HG03342 (cell line): ENCODE results near the gene PARD3B.
A peak's percentile ranks its signal among the peaks of the same experiment; 100 is the strongest.

Experiments
- ATAC-seq: cut with Tn5 transposase; IDR thresholded peaks from one replicate; pipeline ENCODE4 v1.9.1; 2021; ENCODE audit warnings: mild to moderate bottlenecking, moderate library complexity; ENCODE audit not compliant: unreplicated experiment

Gene PARD3B

DNA sequence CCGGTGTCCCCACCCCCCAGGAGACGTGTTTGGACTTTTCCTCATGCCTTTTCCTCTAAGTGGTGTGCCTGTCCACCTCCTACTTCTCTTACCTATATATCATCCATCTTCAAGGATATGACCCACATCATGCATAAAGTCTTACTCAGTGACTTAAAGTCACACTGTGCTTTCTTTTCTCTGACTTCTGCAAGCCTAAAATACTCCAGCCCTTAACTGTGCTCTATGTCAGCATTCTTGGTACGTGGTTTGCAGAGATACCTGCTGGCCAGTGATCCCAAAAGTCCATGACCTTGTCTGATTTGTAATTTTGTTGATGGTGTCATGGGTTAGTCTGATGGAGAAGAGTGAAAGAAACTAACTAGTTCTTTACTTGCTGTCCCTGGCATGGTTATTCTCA lies 743.4 kb downstream of the PARD3B start:
- no peak for ATAC-seq

- no peak for ATAC-seq
These were observed 745.0 kb downstream of the PARD3B start for GRCh38 chr2:205290299-205290698.

DNA sequence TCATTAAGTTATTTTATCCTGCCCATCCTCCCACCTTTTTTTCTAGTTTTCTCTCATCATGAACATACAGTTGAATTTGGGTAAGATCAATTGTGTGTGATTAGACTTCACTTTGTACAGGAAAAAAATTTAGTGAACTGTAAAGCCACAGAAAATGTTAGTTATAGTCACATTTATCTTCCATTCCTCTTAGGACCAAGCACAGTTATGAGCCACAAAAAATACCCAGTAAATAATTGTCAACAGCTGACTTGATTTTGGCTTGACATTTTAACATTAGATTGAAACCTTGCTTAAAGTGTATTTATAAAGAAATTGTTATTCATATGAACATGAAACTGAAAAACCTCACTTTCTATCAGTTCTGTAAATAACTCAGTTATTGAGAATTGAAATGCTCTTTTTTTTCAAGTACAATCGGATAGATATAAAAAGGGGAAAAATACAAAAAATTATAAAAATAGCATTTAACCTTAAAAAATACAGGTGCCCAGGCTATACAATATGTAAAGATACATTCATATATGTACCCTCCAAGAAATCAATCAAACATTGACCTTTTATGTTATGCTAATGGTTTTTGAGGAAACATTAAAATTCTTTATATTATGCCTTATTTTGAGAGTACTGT lies 747.5 kb downstream of the PARD3B start:
- ATAC-seq, result no peak

DNA sequence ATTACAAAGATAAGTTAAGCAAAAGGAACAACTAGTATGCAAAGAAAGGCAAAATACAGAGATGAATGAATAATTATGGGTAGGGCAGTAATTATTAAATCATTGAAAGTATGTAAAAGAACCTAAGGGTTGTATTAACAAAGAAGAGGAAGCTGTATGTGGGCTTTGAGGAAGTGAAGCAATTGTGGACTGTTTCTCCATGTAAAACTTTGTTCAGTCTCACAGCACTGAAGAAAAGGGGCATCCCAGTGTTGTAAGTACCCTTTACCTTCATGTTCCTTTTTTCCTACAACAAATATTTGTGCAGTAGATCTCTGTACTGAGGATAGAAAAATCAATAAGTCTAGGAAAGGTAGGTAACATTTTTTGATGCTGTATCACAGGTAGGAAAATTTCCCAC lies 748.3 kb downstream of the PARD3B start:
- no peak for ATAC-seq

- ATAC-seq, result no peak
These were observed 751.7 kb downstream of the PARD3B start for GRCh38 chr2:205296959-205297358.

GRCh38 chr2:205297368-205297767 lies 752.1 kb downstream of the PARD3B start:
- ATAC-seq, result no peak

- ATAC-seq, result no peak
These were observed 752.6 kb downstream of the PARD3B start for GRCh38 chr2:205297846-205298245.

GRCh38 chr2:205311201-205311600 lies 765.9 kb downstream of the PARD3B start:
- ATAC-seq, result no peak

DNA sequence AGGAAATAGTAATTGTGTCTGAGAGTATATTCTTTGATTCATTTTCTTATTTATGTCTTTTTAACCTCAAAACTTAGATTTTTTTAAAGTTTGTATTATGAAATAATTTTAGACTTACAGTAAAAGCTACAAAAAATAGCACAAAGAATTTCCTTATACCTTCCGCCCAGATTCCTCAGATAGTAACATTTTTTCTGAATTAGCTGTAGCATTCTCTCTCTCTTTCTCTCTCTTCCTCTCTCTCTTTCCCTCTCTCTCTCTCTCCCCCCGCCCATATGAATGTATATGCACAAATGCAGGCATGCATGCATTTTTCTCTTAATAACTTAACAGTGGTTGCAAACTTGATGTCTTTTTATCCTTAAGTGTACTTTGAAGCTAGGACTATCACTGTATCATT lies 776.0 kb downstream of the PARD3B start:
- ATAC-seq, result no peak

DNA sequence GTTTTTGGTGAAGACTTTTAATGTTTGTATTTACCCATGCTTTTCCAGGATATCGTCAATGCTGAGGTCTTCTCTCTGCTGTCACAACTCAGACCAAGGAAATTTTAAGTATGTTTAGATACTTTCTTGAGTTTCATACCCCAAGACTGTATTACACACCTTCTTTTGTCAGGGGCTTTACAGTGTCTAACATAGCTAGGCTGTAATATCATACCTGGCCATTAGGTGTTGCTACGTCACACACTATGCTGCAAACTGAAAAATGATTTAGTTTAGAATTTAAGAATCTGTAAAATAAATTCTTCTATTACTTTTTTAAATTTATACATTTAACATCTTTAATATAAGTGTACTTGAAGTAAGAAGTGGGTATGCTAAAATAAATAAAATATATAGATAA lies 778.7 kb downstream of the PARD3B start:
- peak; percentile 55 for ATAC-seq

GRCh38 chr2:205324355-205324754 lies 779.1 kb downstream of the PARD3B start:
- peak; percentile 75 for ATAC-seq

- ATAC-seq, result no peak
These were observed 788.1 kb downstream of the PARD3B start for GRCh38 chr2:205333351-205333750.

- no peak for ATAC-seq
These were observed 792.0 kb downstream of the PARD3B start for GRCh38 chr2:205337274-205337673.

DNA sequence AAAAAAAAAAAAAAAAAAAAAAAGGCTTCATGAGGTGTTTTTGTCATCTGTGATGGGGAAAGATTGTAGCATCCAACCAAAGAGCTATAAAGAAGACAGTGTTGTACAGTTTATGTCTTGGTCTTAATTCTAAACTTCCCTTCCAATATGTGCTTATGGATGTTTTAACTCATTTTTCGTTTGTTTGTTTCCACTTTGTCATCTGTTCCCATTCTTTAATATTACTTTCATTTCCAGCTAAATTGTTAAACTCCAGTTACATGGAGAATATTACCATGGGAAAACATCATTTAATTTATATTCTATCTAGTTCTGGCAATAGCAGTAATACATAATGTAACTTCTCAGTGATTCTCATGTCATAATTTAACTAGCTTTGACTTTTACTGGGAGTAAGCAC lies 792.9 kb downstream of the PARD3B start:
- no peak for ATAC-seq

GRCh38 chr2:205343103-205343502 lies 797.8 kb downstream of the PARD3B start:
- no peak for ATAC-seq

GRCh38 chr2:205346649-205347048 lies 801.4 kb downstream of the PARD3B start:
- ATAC-seq, result no peak

GRCh38 chr2:205347899-205348298 lies 802.6 kb downstream of the PARD3B start:
- no peak for ATAC-seq

DNA sequence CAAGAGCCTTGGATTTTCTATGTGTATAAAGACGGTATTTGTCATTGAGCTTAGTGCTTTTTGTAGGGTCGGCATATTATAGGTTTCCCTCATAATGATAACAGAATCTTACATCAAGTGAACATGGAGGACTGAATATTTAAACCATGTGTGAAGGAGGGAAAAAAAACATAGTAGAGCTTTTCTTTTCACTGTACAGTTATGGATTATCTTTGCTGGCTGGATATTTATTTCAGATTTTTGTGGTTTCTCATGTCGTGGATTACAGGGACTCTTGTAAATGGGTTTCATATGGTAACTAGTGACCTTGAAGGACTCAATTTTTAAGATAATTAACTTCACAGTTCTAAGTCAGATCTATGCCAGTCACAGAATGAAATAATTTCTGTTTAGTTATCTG lies 806.8 kb downstream of the PARD3B start:
- ATAC-seq, result no peak

GRCh38 chr2:205352593-205352992 lies 807.3 kb downstream of the PARD3B start:
- ATAC-seq, result no peak

- no peak for ATAC-seq
These were observed 812.5 kb downstream of the PARD3B start for GRCh38 chr2:205357732-205358131.

- ATAC-seq, result no peak
These were observed 813.1 kb downstream of the PARD3B start for GRCh38 chr2:205358351-205358815.

DNA sequence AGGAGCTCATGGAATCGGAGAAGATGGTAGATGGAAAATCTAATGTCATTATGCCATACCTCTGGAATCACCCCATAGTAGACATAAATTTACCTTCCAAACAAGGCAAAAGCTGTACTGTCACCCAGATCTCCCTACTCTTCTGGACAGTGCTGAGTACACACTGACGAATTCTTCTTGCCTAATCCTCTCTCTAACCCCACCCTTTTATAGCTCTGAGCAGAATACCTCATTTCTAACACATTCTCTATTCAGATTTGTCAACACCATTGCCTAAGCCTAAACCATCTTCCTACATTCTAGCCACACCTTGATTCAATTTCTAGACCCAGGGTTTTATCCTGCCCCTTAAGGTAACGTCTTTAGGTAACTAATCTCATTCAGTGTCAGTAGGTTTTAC lies 816.0 kb downstream of the PARD3B start:
- no peak for ATAC-seq

DNA sequence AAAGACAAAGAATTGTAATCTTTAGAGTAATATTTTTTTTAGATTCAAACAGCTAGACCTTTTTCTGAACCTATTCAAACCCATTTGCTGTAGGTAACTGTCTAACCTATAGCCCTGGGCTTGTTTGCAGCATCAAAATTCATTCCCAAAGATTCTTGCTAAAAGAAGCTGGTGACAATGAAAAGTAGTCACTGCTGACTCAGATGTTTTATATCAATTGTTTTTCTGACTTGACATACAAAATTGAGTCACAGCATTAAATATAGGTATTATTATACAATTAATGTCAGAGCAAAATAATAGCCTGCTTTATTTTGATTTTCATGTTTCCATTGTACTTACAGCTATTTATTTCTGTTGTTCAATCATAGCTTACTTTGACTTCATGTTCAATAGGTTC lies 816.7 kb downstream of the PARD3B start:
- no peak for ATAC-seq
